NCI-H460 (cell line): ENCODE data around the gene IPO4. TPM values are rescaled to one million over a fixed set of nuclear protein-coding genes. Genes with fewer than 3 reads are reported as not detected.

ENCODE experiments used
- DNase-seq: peaks from one replicate; pipeline ENCODE4 v3.0.0-alpha.2; 2016; ENCODE audit warnings: low read depth; ENCODE audit errors: extremely low read depth
- total RNA-seq: library from RNA; depleted of rRNA; stranded (reverse); fragments of >200 nt; shearing (Covaris generic); gene quantifications from 2 replicates; pipeline ENCODE4 v1.2.3, GENCODE V29; 2014

Gene IPO4
- total RNA-seq, 1 experiment from 2014 or later, result 48.8 TPM

GRCh38 chr14:24178399-24179178 is 10.0 kb downstream of the IPO4 start:
- DNase-seq, result no peak

GRCh38 chr14:24177891-24178290 is 10.7 kb downstream of the IPO4 start:
- no peak for DNase-seq

GRCh38 chr14:24177041-24177825 is 11.4 kb downstream of the IPO4 start:
- DNase-seq, result no peak

- DNase-seq, result no peak
Measured at GRCh38 chr14:24176599-24176998, 12.0 kb downstream of the IPO4 start.

- DNase-seq, result no peak
Measured at GRCh38 chr14:24172871-24173281, 15.7 kb downstream of the IPO4 start.

- no peak for DNase-seq
Measured at GRCh38 chr14:24172261-24172860, 16.3 kb downstream of the IPO4 start.

- DNase-seq, result no peak
Measured at GRCh38 chr14:24171422-24172260, 17.0 kb downstream of the IPO4 start, which contains the start of gene REC8. Gene REC8, plus strand, starts transcription at chr14:24172080. Its CDS starts 473 bp downstream, at chr14:24172553.

GRCh38 chr14:24167469-24168114 is 21.0 kb downstream of the IPO4 start:
- peak; percentile 22 for DNase-seq

- no peak for DNase-seq
Measured at GRCh38 chr14:24165785-24166184, 22.8 kb downstream of the IPO4 start.

- no peak for DNase-seq
Measured at GRCh38 chr14:24164518-24164991, 24.1 kb downstream of the IPO4 start.

GRCh38 chr14:24162093-24162492 is 26.5 kb downstream of the IPO4 start:
- no peak for DNase-seq

GRCh38 chr14:24160850-24161804 is 27.5 kb downstream of the IPO4 start, which contains the start of gene IRF9:
Gene IRF9, plus strand, starts transcription at chr14:24161265. Its CDS starts 880 bp downstream, at chr14:24162145.
- peak; percentile 95 for DNase-seq

- no peak for DNase-seq
Measured at GRCh38 chr14:24160499-24160849, 28.1 kb downstream of the IPO4 start.

- DNase-seq, result no peak
Measured at GRCh38 chr14:24159777-24160498, 28.7 kb downstream of the IPO4 start.

GRCh38 chr14:24157331-24157730 is 31.3 kb downstream of the IPO4 start:
- DNase-seq, result no peak

GRCh38 chr14:24156840-24157239 is 31.8 kb downstream of the IPO4 start:
- no peak for DNase-seq

GRCh38 chr14:24155100-24155499 is 33.5 kb downstream of the IPO4 start:
- DNase-seq, result no peak
